HG03097 (cell line): ENCODE measurements around the gene USP22.
"Not testable (repeated sequence)": the region's sequence is repeated elsewhere in the genome, so short reads cannot be mapped to it uniquely, and the experiment has no call there.

ENCODE experiments used
- ATAC-seq: cut with Tn5 transposase; IDR thresholded peaks from one replicate; pipeline ENCODE4 v1.9.1; 2021; ENCODE audit not compliant: unreplicated experiment, low FRiP score

Gene USP22

DNA sequence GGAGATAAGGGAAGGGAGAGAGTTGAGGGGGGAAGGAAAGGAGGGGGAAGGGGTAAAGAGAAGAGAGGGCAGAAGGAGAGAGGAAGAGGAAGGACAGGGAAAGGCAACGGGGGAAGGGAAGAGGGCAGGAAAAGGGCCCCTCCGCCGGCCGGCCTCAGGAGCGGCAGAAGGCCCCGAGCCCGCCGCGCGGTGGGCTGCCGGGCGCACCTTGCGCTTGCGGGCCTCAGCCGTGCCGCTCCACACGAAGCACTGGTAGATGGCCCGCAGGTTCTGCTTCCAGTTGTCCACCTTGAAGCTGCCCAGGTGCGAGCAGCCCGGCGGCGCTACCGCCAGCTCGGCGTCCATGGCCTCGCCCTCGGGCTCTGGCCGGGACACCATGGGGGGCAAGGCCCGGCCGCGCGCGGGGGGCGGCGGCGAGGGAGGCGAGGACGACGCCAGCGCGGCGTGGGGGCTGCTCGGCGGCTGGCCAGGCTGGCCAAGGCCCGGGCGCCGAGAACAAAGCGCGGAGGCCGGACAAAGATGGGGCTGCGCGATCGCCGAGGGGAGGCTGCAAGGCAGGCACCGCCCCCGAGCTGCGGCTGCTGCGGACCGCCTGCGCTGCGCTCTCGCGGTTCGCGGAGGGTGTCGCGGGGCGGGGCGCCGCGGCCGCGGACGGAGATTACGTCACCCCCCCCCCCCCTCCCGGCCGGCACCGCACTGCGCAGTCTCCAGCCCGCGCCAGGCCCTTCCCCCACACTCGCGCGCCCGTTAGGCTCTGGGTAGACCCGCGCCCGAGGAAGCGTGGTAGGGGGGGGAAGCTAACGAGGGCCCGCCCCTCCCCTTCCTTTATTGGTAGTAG is at the start of gene USP22:
Gene USP22 (minus strand): TSS at position 554 of the 838 bp plus-strand sequence. CDS start 176 bp downstream, at position 378.
- ATAC-seq, result peak; percentile 62

DNA sequence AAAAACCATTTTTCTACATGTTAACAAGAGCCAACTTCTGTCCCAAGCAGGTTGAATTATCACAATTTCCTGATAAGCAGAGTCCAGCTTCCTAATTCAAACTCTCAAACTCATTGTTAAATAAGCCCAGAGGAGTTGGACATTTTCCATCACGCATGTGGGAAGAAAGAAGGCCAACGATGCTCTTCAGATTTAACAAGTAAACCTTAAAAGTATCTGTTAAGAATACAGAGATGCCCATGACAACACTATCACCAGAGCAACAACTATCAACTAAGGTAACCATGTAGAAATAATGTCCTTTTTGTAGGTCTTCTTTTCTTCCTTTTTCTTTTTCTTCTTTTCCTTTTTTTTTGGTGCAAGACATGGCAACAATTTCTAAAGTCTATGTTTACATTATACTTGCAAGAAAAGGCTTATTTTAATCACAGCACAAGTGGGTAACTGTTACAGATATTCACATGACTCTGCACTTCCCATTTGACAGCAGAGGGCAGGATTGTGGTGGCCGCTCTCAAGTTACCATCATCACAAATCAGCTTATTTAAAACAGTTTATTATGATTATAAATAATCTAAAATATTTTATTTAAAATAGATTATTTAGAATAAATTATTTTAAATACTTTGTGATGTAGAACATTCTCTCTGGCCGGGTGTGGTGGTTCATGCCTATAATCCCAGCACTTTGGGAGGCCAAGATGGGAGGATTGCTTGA is 48.2 kb upstream of the USP22 start:
- no peak for ATAC-seq

DNA sequence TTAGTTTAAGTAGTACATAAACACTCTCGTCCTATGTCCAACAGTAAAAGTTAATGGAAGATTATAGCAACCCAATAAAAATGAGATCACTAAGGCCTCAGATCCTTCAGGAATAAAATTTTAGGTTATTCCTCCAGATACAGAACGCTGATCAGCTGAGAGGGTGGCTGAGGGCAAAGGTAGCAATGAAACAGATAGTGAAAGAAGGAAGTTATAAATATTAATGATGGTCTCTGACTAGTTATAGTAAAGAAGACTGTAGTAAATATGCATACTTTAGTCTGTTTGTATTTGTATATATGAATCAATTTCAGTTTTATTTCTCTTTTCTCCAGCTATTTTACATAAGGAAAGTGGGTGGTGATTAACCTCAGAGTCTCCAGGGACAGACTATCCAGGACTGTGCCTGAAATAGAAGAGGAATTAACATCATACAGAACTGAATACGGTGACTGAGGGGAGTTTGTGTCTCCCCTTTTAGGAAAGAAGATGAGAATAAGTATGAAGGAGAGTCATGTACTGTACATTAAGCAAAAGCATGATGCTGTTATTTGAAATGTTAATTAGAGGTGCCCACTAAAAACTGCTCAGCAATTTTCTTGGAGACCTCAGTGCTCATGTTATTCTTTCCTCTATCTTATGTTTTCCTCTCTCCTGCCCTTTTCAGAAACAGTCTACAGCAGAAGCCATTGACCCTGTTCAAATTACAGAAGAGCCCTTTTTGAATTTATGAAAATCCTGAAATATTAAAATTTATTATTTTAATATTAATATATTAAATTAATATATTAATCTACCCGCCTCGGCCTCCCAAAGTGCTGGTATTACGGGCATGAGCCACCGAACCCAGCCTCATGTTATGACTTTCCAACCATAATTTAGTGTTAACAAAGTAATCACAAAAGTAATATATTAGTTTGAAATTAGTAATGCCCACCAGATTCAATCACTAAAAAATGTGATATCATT is 47.4 kb upstream of the USP22 start:
- ATAC-seq, result no peak

DNA sequence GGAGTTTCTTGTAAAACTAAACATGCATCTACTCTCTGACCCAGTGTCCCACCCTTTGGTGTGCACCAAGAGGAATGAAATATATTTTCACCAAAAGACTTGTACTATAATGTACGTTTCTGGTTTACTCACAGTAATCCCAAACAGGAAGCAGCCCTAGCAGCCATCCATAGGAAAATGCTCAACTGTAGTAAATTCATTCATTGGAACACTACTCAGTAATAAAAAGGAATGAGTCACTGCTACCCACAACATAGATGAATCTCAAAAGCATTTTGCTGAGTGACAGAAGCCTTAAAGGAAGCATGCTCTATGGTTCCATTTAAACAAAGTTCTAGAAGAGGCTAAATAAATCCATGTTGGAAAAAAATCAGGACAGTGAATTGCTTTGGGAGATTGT is 46.3 kb upstream of the USP22 start:
- no peak for ATAC-seq

DNA sequence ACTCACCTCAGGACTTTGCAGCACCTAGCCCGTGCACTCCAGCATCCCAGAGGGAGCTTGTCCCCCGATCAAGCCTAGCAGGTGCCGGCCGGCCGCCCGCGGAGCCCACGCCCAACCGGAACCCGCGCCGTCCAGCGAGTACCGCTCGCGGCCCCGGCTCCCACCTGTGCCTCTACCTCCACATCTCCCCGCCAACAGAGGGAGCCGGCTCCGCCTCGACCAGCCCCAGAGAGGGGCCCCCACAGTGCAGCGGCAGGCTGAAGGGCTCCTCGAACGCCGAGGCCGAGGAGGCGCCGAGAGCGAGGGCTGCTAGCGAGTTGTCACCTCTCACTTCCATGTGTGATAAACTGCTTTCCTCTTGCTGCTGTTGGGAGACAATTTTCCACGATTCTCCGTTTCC is 42.9 kb upstream of the USP22 start:
- ATAC-seq, result no peak

DNA sequence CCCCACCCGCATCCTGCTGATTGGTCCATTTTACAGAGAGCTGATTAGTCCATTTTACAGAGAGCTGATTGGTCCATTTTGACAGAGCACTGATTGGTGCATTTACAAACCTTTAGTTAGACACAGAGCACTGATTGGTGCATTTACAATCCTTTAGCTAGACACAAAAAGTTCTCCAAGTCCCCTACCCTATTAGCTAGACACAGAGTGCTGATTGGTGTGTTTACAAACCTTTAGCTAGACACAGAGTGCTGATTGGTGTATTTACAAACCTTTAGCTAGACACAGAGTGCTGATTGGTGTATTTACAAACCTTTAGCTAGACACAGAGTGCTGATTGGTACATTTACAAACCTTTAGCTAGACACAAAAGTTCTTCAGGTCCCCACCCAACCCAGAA is 42.5 kb upstream of the USP22 start:
- ATAC-seq, result not testable (repeated sequence)

DNA sequence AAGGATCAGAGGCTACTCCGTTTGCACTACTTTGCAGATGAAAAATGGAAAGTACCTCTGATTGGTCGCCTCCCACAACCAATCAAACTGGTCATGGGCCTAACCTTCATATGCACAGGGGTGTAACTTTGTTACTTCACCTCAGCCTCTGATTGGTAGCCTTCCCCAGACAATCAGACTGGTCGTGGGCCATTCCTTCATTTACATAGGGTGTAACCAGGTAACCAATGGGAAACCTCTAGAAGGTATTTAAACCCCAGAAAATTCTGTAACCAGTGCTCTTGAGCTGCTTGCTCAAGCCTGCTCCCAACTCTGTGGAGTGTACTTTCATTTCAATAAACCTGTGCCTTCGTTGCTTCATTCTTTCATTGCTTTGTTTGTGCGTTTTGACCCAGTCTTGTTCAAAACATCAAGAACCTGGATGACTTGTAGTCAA is 39.2 kb upstream of the USP22 start:
- no peak for ATAC-seq

DNA sequence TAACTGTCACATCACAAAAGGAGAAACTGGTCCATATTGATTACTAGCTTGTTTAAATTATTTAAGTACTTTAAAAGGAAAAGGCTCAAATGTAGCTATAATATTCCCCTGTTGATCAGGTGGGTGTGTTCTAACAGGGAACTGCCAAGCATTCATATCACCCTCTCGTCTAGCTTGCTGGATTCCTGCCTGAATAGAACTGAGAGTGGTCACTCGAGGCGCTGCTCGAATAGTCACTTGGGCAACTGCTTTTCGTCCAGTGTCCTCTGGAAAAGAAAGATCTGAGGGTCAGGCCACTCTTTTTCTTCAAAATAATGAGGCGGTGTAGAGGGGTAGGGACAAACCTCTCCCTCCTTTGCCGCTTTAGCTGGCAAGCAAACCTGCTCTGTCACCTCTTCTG is 36.4 kb upstream of the USP22 start:
- no peak for ATAC-seq

DNA sequence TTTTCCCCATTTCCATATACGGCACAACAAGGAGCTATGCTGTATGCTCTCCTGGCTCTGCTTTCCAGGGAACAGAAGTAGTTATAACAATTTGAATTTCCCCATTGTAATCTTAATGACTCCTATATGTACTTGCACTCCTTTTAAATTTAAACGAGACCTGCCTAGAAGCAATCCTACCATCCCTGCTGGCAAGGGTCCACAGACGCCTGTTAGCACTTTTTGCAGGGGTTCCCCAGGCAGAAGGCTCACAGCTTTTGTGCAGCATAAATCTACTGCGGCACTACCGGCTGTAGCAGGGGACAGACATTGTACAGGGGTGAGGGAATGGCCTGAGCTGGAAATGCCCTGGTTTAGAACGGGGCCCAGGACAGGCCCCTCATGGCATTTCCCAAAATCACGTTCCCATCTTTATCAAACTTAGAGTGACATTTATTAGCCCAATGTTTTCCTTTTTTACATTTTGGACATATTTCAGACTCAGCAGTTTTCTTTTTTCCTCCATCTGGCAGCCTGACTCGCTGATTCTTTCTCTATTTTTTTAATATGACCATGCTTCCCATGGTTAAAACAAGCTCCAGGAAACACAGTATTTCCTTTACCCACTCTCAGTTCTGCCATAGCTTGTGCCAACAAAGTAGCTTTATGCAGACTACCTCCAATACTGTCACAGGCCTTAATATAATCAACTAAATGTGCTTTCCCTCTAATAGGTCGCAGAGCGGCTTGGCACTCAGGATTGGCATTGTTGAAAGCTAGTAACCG is 35.4 kb upstream of the USP22 start:
- no peak for ATAC-seq

DNA sequence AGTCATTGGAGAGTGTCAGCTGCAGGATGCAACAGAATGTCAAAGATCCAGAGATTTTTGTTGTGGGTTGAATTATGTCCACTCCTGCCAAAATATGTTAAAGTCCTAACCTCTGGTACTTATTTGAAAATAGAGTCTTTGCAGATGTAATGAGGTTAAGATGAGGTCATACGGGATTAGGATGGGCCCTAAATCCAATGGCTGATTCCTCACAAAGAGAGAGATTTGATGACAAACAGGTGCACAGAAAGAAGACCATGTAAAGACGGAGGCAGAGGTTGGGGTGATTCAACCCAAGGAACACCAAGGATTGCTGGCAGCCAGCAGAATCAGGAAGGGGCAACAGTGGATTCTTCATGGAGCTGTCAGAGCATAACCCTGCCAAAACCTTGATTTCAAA is 34.5 kb upstream of the USP22 start:
- ATAC-seq, result no peak

DNA sequence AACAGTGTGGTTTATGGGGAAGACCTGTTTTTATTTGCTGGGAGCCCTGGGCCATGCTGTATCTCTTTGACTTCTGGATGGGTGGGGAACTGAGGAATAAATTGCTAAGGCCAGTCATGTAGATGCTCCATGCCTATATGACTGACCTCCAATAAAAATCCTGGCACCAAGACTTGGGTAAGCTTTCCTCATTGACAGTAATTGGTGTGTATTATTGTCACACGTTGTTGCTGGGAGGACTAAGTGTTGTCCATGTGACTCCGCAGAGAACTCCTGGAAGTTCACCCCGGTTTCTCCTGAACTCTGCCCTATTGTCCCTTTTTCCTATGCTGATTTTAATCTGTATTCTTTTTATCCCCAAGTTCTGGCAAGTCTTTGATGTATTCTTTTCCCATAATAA is 33.4 kb upstream of the USP22 start:
- no peak for ATAC-seq

DNA sequence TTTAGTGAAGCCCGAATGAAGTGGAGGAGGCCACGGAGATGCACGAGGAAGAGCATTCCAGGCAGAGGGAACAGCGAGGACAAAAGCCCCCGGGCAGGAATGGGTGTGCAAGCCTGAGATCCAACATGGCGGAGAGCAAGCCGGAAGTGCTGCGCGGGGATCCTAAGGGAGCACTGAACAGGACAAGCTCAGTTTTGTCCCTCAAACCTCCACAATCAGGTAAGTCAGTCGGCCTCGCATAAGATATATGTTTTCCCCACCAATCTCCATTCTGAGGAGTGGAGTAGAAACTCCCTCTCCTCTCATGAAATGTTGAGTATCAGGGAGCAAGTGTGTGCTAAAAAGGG is 32.9 kb upstream of the USP22 start:
- no peak for ATAC-seq

DNA sequence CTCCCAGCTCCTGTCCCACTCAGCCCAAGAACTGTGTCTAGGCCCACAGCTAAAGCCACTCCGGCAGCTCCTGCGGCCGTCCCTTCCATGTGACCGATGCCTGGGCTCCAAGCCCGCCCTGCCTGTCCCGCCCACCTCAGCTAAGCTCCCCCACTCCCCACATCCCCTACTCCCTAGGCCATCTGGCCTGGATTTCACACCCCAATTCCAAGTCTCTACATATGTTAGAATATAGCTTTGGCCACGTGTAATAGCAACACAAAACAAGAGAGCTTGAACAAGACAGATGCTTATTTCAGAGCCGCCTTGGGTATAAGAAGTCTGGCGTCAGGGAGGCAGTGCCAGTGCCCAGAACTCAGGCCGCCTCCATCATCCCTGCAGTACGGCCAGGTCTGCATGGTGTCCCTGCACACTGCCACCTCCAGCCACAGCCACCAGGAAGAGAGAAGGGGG is 30.0 kb upstream of the USP22 start:
- no peak for ATAC-seq

DNA sequence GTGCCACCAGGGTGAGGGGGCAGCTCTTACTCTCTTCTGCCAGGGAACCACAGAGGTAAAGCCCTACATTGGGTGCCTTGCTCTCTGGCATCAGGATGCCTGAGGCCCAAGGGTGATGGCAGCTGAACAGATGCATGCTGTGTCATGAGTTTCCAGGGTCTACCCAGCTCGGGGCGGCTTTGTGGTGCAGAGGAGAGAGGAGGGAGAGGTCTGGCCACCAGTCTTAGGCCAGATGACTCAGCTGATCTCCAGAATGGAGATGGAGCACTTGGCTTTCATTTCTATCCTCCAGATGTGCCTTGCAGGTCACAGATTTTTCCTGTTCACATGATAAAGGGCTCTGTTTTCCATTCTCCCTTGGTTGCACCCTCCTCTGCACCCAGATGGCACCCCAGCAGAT is 23.6 kb upstream of the USP22 start:
- no peak for ATAC-seq

DNA sequence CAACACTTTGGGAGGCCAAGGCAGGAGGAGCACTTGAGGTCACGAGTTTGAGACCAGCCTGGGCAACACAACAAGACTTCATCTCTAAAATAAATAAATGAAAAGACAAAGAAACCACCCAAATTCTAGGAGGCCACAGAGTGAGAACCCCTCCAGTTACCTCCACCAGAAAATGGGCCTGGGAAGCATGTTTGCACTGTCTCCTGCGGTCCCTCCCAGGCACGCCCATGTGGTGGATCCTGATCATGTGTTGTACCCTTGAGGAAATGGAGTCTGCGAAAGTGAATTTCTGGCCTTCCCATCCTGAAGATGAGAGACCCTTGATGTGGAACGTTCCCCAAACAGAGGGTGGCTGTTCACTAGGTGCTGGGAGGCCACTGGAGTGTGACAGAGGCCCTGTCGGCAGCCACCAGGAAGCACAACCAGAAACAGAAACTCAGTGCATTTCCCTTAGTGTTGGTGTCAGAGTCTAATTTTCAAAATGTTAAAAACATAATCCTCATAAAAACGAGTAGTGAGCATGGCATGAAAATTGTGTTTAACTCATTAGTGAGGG is 19.2 kb upstream of the USP22 start:
- ATAC-seq, result peak; percentile 75

DNA sequence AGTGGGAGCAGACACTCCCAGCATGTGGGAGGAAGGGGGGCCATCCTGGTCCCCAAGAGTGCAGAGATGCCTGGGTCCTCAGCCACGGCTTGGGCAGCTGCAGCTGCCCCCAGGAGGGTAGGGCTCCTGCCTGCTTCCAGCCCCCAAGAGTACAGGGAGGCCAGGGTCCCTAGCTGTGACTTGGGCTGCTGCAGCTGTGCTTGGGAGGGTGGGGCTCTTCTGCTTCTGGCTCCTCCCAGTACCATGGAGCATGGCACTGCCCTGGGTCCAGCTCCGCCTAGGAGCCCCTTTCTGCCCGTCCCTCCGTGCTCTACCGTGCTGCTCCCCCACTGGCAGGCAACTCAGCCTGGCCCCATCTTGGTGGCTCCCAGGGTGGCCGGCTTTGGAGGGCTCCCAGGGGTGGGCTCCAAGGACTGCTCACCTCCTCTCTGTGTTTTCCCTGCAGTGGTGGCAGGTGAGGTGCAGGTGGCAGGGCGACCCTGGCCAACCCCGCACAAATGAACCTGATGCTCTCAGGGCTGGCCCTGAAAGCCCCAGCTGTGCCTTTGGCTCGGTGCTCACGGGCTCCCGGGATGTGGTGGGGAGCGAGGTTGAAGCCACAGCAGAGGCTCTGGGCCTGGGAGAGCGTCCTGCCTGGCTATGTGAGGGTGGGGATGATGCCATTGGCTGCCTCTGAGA is 18.5 kb upstream of the USP22 start:
- ATAC-seq, result no peak

DNA sequence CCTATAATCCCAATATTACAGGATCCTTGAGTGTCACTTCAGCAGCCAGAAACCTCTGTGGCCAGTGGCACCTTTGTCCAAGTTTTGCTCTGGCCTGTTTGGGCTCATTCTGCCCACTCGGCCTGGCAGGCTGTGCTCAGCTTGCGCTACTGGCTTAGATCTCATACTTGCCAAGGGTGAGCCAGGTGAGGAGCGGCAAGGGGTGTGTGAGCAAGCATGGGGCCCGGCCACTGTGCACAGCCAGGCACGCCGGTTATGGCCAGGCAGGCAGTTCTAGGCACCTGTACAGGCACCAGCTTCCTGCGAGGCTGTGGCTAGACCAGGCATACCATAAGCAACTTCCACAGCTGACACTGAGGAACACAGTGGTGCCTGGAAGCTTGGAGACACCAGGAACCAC is 16.9 kb upstream of the USP22 start:
- no peak for ATAC-seq

DNA sequence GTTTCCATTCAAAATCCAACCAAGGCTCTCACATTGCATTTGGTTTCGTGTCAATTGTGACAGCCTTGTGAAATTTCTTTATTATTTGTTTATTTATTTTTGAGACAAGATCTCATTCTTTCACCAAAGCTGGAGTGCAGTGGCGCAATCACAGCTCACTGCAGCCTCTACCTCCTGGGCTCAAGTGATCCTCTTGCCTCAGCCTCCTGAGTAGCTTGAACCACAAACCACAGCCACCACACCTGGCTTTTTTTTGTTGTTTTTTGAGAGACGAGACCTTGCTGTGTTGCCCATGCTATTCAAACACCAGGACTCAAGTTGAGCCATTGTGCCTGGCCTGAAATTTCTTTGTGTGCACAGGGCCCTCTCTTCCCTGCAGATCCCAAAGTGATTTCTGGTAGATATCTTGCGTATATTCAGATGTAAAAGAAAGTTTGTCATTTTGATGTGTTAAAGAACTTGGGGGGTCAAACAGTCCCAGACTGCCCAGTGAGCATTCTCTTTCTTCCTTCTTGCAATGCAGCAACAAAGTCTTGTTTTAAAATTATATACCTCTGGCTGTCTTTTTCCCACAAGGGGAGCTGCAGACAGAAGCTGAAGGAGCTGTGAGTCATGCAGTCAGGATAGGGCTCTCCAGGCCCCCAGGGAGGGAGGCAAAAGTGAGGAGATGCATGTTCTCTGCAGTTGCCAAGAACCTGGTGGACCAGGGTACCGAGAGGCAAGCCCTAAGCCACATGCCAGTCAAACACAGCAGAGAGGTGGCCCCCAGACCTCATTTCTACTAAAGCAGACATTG is 15.5 kb upstream of the USP22 start:
- ATAC-seq, result no peak
